HCT116 (cell line): ENCODE results near the gene PFKP.

Experiments used
- CEBPB ChIP-seq: IDR thresholded peaks from 2 replicates; pipeline ENCODE4 v1.6.1; 2012; ENCODE audit warnings: low read depth
- ELF1 ChIP-seq: IDR thresholded peaks from 2 replicates; pipeline ENCODE4 v1.6.1; 2012; ENCODE audit warnings: low read depth, borderline replicate concordance
- EZH2phosphoT487 ChIP-seq: fragments of 200-600 bp; IDR thresholded peaks from 2 replicates; pipeline ENCODE4 v1.6.1; 2018; ENCODE audit warnings: antibody characterized with exemption, borderline replicate concordance
- JUND ChIP-seq: IDR thresholded peaks from 2 replicates; pipeline ENCODE4 v1.6.1; 2012
- POLR2A ChIP-seq: IDR thresholded peaks from 2 replicates; pipeline ENCODE4 v1.7.0; 2011; ENCODE audit warnings: borderline replicate concordance; ENCODE audit not compliant: insufficient read depth, insufficient read length; ENCODE audit errors: extremely low read depth
- POLR2AphosphoS5 ChIP-seq: IDR thresholded peaks from 2 replicates; pipeline ENCODE4 v1.6.1; 2011; ENCODE audit warnings: mild to moderate bottlenecking, low read depth, low read length, moderate library complexity
- SIN3A ChIP-seq: IDR thresholded peaks from 2 replicates; pipeline ENCODE4 v1.6.1; 2012; ENCODE audit warnings: low read depth
- SP1 ChIP-seq: IDR thresholded peaks from 2 replicates; pipeline ENCODE4 v1.6.1; 2012; ENCODE audit warnings: low read depth
- YY1 ChIP-seq: IDR thresholded peaks from 2 replicates; pipeline ENCODE4 v1.6.1; 2011; ENCODE audit warnings: low read length, low read depth, moderate library complexity, mild to moderate bottlenecking; ENCODE audit not compliant: insufficient replicate concordance; ENCODE audit errors: extremely low read depth
- ZNF274 ChIP-seq: fragments of 200-500 bp; sonication (Bioruptor generic); IDR thresholded peaks from 2 replicates; pipeline ENCODE4 v1.6.1; 2014; ENCODE audit warnings: mild to moderate bottlenecking, low read depth, low read length, inconsistent platforms
- TF ChIP-seq, protein P1 (sequence below): IDR thresholded peaks from 2 replicates; pipeline ENCODE4 v1.6.1; 2012
- TF ChIP-seq, protein P2 (sequence below), 3 experiments: fragments of 200-600 bp in 1 of 3; sonication (generic) in 1 of 3; IDR thresholded peaks in 2 of 3; conservative IDR thresholded peaks in 1 of 3; 2 replicates each; pipeline ENCODE4 v1.5.1; 2012 to 2017; ENCODE audit warnings: low read depth in 2 of 3, low read length in 2 of 3, antibody characterized with exemption in 1 of 3, borderline replicate concordance in 1 of 3, control low read depth in 1 of 3, mild to moderate bottlenecking in 1 of 3, mixed read lengths in 1 of 3, mixed run types in 1 of 3, moderate library complexity in 1 of 3; ENCODE audit not compliant: insufficient read depth in 1 of 3

DNA sequence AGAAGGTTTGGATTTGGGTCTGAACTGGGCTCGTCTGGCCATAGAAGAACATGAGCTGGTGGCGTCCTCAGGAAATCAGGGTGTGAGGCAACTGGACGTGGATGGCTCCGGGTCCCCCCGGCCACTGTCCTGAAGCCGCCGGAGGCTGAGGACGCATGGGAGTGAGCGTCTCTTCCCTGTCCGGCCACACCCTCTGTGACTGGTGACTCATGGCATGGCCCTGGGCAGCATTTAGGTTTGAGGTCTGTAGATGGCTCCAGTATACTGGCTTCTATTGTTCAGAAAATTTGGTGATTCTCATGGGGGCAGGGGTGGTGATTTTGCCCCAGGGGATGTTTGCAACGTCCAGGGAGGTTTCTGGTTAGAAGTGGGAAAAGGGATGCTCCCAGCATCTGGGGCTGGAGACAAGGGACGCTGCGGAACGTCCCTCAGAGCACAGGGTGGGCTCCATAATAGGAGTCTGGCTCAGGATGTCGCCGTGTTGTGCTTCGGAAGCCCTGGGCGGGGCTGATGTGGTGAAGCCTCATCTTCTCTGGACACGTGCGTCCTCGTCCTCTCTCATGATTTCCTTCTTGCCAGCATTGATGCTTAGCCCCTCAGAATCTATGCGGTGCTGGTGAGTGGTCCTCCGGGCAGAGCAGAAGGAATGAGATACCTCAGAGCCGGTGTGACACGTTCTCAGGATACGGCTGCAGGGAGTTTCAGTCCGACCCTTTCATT lies 55.3 kb downstream of the PFKP start:
- TF ChIP-seq YY1 (no peak), SP1 (no peak), POLR2A (no peak), POLR2AphosphoS5 (no peak), CEBPB (no peak), ZNF274 (no peak), ELF1 (no peak), SIN3A (no peak), JUND (no peak), EZH2phosphoT487 (no peak)
- TF ChIP-seq, protein P1, sequence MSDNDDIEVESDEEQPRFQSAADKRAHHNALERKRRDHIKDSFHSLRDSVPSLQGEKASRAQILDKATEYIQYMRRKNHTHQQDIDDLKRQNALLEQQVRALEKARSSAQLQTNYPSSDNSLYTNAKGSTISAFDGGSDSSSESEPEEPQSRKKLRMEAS, result no peak
- TF ChIP-seq, protein P2, sequence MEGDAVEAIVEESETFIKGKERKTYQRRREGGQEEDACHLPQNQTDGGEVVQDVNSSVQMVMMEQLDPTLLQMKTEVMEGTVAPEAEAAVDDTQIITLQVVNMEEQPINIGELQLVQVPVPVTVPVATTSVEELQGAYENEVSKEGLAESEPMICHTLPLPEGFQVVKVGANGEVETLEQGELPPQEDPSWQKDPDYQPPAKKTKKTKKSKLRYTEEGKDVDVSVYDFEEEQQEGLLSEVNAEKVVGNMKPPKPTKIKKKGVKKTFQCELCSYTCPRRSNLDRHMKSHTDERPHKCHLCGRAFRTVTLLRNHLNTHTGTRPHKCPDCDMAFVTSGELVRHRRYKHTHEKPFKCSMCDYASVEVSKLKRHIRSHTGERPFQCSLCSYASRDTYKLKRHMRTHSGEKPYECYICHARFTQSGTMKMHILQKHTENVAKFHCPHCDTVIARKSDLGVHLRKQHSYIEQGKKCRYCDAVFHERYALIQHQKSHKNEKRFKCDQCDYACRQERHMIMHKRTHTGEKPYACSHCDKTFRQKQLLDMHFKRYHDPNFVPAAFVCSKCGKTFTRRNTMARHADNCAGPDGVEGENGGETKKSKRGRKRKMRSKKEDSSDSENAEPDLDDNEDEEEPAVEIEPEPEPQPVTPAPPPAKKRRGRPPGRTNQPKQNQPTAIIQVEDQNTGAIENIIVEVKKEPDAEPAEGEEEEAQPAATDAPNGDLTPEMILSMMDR (IDR thresholded peaks at IDR 0.05 in 2 of 3, conservative IDR thresholded peaks at IDR 0.05 in 1 of 3; ENCODE audit: borderline replicate concordance in 1 of 3, insufficient read depth in 1 of 3, low read depth in 2 of 3, low read length in 2 of 3), result no peak
